ENCODE results near the gene IL1F10.

Gene IL1F10

GRCh38 chr2:113058998-113059960, 8.5 kb upstream of the IL1F10 start, which contains the start of gene IL36RN:
Gene IL36RN, plus strand, starts transcription at chr2:113059198. Its CDS starts 241 bp downstream, at chr2:113059439.
- no peak for DNase-seq (ENCODE audit: low spot score)

- DNase-seq (ENCODE audit: low spot score), result no peak
Measured at GRCh38 chr2:113060396-113060795, 7.4 kb upstream of the IL1F10 start.

DNA sequence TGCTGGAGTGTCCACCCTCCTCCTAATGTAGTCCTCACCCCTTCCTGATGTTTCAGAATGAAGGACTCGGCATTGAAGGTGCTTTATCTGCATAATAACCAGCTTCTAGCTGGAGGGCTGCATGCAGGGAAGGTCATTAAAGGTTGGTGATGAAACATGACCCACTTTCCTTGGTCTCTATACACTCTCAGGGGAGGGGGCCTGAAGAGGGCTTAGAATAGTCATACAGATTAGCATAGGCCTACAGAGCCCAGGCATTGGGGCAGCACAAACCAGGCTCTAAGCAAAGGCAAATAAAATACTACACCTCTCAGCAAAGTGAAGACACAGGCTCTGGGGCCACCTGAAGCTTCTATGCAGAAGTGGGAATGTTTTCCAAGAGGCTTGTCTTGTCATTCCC, 7.0 kb upstream of the IL1F10 start:
- no peak for DNase-seq (ENCODE audit: low spot score)

DNA sequence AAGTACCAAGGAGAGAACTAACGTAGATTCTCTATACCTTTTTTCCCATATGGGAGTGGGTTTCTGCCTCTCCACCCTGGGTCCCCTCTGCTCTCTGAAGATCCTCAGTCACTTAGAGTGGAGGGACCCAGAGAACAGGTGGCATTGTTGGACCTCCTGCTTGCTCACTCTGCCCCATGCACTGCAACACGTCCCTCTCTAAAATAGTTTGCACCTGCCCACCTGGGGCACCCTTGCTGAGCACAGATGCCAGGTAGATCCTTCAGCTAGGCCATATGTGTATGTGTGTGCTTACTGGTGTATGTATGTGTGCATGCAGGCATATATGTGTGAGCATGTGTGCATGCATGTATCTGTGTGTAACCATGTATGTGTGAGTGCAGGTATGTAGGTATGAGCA, 6.5 kb upstream of the IL1F10 start:
- DNase-seq (ENCODE audit: low spot score), result no peak

DNA sequence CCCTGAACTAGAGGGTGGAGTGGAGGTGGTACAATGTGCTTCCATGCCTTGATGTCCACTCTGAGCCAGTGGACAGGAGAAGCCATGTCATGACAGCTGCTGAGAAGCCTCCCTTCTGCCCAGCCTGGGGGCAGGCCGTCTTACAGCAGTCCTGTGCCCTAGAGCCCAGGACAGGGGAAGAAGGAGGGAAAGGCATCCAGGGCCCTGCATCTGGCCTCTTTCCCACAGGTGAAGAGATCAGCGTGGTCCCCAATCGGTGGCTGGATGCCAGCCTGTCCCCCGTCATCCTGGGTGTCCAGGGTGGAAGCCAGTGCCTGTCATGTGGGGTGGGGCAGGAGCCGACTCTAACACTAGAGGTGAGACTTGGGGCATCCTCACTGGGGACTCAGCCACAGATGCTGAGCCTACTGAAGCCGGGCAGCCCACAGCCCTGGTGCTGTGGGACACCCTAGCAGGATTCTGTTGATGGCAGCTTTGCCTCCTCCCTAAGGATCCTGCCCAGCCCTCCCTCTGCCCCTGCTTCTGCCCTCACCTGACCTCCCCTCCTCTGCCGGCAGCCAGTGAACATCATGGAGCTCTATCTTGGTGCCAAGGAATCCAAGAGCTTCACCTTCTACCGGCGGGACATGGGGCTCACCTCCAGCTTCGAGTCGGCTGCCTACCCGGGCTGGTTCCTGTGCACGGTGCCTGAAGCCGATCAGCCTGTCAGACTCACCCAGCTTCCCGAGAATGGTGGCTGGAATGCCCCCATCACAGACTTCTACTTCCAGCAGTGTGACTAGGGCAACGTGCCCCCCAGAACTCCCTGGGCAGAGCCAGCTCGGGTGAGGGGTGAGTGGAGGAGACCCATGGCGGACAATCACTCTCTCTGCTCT, 5.6 kb upstream of the IL1F10 start:
- no peak for DNase-seq (ENCODE audit: low spot score)

GRCh38 chr2:113064281-113064680, 3.5 kb upstream of the IL1F10 start:
- DNase-seq (ENCODE audit: low spot score), result no peak

DNA sequence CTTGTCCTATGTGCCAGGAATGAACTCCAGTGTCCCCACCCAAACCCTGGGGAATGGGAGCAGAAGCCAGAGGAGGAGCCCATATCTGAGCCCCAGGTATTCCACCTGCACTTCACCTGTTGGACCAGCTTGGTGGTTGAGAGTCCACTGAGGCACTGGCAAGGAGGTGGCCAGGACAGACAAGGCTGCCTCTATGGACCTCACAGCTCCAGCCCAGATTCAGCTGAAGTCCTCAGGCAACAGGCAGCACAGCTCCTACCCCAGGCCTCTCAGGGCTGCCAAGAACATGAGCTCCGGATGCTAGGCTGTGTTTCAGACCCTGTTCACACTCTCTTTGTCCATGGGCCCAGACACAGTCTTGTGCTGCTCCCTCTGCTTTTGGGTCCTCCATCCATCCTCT, 2.9 kb upstream of the IL1F10 start:
- DNase-seq (ENCODE audit: low spot score), result no peak

GRCh38 chr2:113068249-113068648, 479 bp downstream of the IL1F10 start:
- DNase-seq (ENCODE audit: low spot score), result no peak

GRCh38 chr2:113068706-113069485, 1.1 kb downstream of the IL1F10 start:
- DNase-seq (ENCODE audit: low spot score), result no peak

- DNase-seq (ENCODE audit: low spot score), result no peak
Measured at GRCh38 chr2:113069676-113070605, 2.2 kb downstream of the IL1F10 start.

GRCh38 chr2:113070606-113070975, 2.8 kb downstream of the IL1F10 start:
- no peak for DNase-seq (ENCODE audit: low spot score)

DNA sequence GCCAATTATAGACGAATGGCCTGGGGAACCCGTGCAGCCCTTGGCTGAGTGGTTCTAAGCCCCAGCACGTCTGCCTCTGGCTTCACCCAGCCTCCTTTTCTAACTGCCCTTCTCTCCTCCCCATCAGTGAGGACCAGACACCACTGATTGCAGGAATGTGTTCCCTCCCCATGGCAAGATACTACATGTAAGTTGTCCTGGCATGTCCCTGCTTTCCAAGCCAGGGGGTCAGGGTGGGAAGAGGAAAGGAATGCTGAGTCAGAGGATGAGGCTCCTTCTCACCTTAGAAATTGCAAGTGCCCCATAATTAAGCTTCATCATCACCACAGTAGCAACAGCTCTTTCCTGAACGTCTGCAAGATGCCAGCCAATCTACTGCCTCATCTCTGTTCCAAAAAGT, 4.8 kb downstream of the IL1F10 start:
- DNase-seq (ENCODE audit: low spot score), result no peak

- no peak for DNase-seq (ENCODE audit: low spot score)
Measured at GRCh38 chr2:113073325-113073834, 5.6 kb downstream of the IL1F10 start.

- DNase-seq (ENCODE audit: low spot score), result no peak
Measured at GRCh38 chr2:113075030-113075429, 7.3 kb downstream of the IL1F10 start.

GRCh38 chr2:113075600-113075999, 7.8 kb downstream of the IL1F10 start:
- DNase-seq (ENCODE audit: low spot score), result no peak

DNA sequence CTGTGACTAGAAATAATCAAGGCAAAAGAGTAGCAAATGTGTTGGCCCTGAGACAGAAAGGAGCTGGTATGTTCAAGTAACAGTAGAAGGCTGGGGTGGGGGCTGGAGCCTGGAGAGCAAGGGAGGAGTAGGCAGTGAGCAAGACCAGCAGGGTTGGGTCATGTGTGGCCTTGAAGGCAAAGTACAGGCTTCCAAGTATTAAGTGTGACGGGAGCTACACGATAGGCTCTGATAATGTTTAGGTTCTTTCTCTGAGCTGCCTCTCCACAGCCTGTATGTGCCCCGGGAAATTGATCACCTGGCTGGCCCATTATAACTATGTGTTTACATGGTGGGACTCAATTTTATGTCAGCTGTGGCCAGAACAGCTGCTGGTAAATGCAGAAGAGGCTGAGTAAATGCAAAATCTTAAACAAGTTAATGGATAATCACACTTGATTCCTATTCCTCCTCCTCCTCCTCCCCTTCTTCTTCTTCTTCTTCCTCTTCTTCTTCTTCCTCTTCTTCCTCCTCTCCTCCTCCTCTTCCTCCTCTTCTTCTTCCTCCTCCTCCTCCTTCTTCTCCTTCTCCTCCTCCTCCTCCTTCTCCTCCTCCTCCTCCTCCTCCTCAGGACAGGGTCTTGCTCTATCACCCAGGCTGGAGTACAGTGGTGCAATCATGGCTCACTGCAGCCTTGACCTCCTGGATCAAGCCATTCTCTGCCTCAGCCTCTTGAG, 9.3 kb downstream of the IL1F10 start:
- no peak for DNase-seq (ENCODE audit: low spot score)

GRCh38 chr2:113077921-113078320, 10.2 kb downstream of the IL1F10 start:
- no peak for DNase-seq (ENCODE audit: low spot score)

DNA sequence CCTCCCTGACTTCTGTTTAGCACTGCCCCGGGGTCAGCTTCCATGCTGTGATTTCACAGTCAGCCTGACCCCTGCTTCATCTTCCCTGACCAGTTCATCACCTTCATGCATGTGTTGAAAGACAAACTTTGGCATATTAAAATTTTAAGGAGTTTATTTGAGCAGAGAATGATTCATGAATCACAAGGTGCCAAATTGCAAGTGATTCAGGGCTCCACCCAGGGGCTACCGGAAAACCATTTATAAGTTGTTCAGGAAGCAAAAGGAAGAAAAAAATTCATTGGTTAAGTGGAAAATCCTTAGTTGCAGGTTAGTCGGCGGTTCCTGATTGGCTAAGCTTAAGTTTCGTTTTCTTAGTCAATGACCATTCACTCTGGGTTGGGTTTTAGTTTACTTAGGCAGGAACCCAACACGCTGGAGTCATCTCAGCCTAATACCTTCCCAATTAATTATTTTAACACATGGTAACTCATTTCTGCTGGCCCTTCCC, 10.6 kb downstream of the IL1F10 start:
- no peak for DNase-seq (ENCODE audit: low spot score)

DNA sequence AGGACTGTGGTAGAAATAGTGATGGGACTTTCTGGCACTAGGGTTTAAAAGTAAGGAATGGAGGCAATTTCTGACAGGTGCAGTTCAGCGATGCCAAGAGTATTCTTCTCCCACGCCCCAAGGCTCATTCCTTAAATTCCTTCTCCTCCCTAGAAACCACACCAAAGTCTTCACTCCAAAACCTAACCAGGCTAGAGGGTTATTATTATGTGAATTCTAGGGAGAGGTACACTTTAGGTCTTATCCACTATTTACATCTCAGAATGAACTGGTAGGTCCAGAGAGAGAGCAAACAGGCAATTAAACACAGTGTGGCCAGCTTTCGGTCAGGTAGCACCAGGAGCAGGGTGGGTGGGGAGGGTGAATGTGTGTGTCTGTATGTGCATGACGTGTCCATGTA, 11.4 kb downstream of the IL1F10 start:
- DNase-seq (ENCODE audit: low spot score), result no peak

GRCh38 chr2:113080134-113080533, 12.4 kb downstream of the IL1F10 start:
- DNase-seq (ENCODE audit: low spot score), result peak; percentile 27

All from CD4-positive, alpha-beta T cell treated with Interleukin-6 at 100 ng/mL for 8 hours (primary cell).